ENCODE measurements around the gene ZBTB48. TPM values are rescaled to one million over a fixed set of nuclear protein-coding genes. Genes with fewer than 3 reads are reported as not detected.

Gene ZBTB48
- total and polyA plus RNA-seq, 7 donors: 3.7 to 16.6 (median 11.8) TPM

DNA sequence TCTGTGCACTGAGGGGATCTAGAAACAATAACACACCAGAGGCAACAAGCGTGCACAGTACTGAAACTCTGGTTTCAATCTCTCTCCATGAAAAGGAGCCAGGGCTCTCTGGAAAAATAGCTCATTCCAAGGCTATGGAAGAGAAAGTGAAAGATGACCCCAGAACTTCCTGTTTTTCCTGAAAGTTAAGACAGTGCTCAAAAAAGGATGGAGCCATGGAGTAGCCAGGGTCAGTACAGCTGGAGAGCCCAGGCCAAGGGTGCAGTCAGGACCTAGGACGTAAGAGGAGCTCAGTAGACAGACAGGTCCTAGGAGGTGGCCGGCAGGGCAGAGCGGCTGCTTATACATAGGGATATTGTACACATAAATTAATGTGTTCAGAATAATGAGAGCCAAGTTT is 44.6 kb upstream of the ZBTB48 start:
- Histone ChIP-seq H3K9me3 (no peaks in the 10 kb centered on the region), H3K27me3 (ENCODE audit: insufficient read depth in 3 of 3, low read length in 2 of 3) (no peaks in the 10 kb centered on the region), H3K4me3 (no peak overlapping the region), H3K36me3 (ENCODE audit: insufficient read depth in 1 of 2, low read depth in 1 of 2) (peaks cover 14 to 92% of the 10 kb centered on the region in 2 donors), H3K27ac (no peak overlapping the region), H3K4me1 (no peaks in the 10 kb centered on the region)
- DNase-seq (no peak), ATAC-seq (no peak)
- WGBS, 3 donors: 90 to 91% (median 90%) methylated on average over 4 of the region's 4 CpGs
- TF ChIP-seq, protein P1, sequence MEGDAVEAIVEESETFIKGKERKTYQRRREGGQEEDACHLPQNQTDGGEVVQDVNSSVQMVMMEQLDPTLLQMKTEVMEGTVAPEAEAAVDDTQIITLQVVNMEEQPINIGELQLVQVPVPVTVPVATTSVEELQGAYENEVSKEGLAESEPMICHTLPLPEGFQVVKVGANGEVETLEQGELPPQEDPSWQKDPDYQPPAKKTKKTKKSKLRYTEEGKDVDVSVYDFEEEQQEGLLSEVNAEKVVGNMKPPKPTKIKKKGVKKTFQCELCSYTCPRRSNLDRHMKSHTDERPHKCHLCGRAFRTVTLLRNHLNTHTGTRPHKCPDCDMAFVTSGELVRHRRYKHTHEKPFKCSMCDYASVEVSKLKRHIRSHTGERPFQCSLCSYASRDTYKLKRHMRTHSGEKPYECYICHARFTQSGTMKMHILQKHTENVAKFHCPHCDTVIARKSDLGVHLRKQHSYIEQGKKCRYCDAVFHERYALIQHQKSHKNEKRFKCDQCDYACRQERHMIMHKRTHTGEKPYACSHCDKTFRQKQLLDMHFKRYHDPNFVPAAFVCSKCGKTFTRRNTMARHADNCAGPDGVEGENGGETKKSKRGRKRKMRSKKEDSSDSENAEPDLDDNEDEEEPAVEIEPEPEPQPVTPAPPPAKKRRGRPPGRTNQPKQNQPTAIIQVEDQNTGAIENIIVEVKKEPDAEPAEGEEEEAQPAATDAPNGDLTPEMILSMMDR (IDR thresholded peaks at IDR 0.05): no peak
- intact Hi-C loops (cut with DNase I): no loop called here

- Histone ChIP-seq H3K4me1 (no peaks in the 10 kb centered on the region), H3K9me3 (no peaks in the 10 kb centered on the region), H3K36me3 (ENCODE audit: insufficient read depth in 1 of 2, low read depth in 1 of 2) (peaks cover 14 to 92% of the 10 kb centered on the region in 2 donors), H3K27ac (no peak overlapping the region), H3K4me3 (no peak overlapping the region), H3K27me3 (ENCODE audit: insufficient read depth in 3 of 3, low read length in 2 of 3) (no peaks in the 10 kb centered on the region)
- ATAC-seq: no peak
- 75 to 88% (median 80%) methylated on average over 5 of the region's 5 CpGs for WGBS, 3 donors
- intact Hi-C loops (cut with DNase I): no loop called here
- TF ChIP-seq, protein P1 (IDR thresholded peaks at IDR 0.05): no peak
- DNase-seq: no peak
Observed at GRCh38 chr1:6536291-6536690, 43.5 kb upstream of the ZBTB48 start.

- Histone ChIP-seq H3K27ac (no peak overlapping the region), H3K4me3 (no peak overlapping the region), H3K36me3 (ENCODE audit: insufficient read depth in 1 of 2, low read depth in 1 of 2) (peaks cover 0 to 89% of the 10 kb centered on the region in 2 donors), H3K4me1 (no peaks in the 10 kb centered on the region), H3K9me3 (no peaks in the 10 kb centered on the region), H3K27me3 (ENCODE audit: insufficient read depth in 3 of 3, low read length in 2 of 3) (no peaks in the 10 kb centered on the region)
- no peak for ATAC-seq
- WGBS, 3 donors: 53 to 69% (median 59%) methylated on average over 3 of the region's 3 CpGs
- intact Hi-C loops (cut with DNase I): no loop called here
- TF ChIP-seq, protein P1 (IDR thresholded peaks at IDR 0.05): no peak
- no peak for DNase-seq
Observed at GRCh38 chr1:6538956-6539355, 40.8 kb upstream of the ZBTB48 start.

DNA sequence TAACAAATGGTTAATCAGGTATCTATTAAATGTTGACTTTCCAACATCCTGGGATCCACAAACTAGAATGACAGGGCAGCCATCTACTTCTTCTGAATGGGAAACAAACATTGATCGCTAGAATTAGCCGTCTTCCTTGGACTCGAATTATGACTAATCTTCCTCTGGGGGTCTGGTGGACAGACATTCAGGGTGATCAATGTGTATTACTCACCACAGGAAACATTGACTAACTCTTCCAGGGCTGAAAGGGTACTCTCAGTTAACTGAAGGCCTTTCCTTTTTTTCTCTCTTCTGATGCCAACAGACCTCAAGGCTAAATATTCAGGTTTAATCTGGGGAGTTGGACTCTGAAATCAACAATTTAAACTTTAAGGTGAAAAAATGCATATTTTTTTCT is 35.0 kb upstream of the ZBTB48 start:
- no peak overlapping the region for H3K27ac ChIP-seq
- intact Hi-C loops (cut with DNase I): no loop called here
- no peaks in the 10 kb centered on the region for H3K27me3 ChIP-seq (ENCODE audit: insufficient read depth in 3 of 3, low read length in 2 of 3)
- no peak for ATAC-seq
- no peaks in the 10 kb centered on the region for H3K9me3 ChIP-seq
- no peak for DNase-seq
- TF ChIP-seq, protein P1 (IDR thresholded peaks at IDR 0.05): no peak
- 78 to 81% (median 80%) methylated on average over 3 of the region's 3 CpGs for WGBS, 3 donors
- H3K4me1 ChIP-seq: no peaks in the 10 kb centered on the region
- H3K4me3 ChIP-seq: no peak overlapping the region
- H3K36me3 ChIP-seq (ENCODE audit: insufficient read depth in 1 of 2, low read depth in 1 of 2): peaks cover 9 to 92% of the 10 kb centered on the region in 2 donors
